Measurements from ENCODE around the gene GRM5.
"Not testable (repeated sequence)": the region's sequence is repeated elsewhere in the genome, so short reads cannot be mapped to it uniquely, and the experiment has no call there.

Gene GRM5

DNA sequence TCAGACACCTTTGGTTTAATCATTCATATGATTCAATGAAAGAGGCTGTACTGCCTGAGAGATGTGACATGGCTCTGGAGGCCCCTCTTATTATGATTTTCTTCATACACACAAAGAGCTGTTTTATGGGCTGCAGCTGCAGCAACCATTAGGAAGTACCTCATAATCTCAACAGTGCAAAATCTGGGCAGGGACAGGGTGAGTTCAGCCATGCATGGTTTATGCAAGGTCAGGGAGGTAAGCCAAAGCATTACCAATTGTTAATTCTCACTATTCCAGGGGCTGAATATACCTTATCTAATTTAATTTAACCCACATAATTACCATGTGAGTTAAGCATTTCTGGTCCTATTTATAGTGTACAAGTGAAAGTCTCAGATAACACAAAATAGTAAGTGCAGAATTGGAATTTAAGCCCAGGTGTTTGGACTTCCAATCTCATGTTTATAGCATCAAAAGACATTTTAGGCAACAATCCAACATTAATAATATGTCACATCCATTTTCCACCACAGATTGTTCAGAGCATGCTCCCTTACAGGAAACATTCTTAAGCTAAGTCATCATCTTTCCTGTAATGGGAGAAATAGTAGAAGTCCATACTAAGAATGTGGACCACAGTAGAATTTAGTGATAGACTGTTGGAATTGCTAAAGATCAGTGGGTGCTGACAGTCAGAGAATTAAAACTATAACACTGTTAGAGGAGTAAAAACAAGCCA lies 45.8 kb downstream of the GRM5 start:
- DNase-seq (ENCODE audit: low spot score); H2AK5ac ChIP-seq (ENCODE audit: low read depth, low read length): not testable (repeated sequence)

DNA sequence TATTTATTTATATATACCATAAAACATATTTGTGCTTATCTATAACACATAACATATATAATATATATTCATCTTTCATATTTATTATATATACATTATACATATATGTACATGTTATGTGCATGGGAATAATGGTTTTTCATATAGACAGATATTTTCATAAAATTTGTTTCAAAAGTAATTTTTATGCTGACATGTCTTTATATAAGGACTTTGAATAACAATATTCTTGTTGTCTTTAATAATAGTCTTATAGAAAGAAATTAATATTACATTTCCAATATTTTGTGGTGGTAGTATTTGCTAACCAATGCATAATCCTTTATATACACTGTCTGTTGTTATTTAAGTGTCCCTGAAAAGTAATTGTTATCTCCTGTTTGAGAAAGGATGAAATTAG lies 49.6 kb downstream of the GRM5 start:
- H3K14ac ChIP-seq (ENCODE audit: low read length), result no peak overlapping the region
- no peak overlapping the region for H4K91ac ChIP-seq (ENCODE audit: low read depth, low read length, poor library complexity)
- no peak overlapping the region for H3K23ac ChIP-seq (ENCODE audit: low read depth, low read length, poor library complexity)
- H3K36me3 ChIP-seq (replicated peaks in 1 of 2; ENCODE audit: control insufficient read depth in 2 of 2, insufficient read depth in 2 of 2, low read length in 2 of 2), result no peaks in the 10 kb centered on the region
- no peak overlapping the region for H2BK5ac ChIP-seq (ENCODE audit: low read length)
- H2AFZ ChIP-seq (ENCODE audit: low read length), result no peak overlapping the region
- H3K27me3 ChIP-seq (ENCODE audit: control insufficient read depth in 3 of 3, insufficient read depth in 3 of 3, low read depth in 1 of 3, low read length in 3 of 3), result no peaks in the 10 kb centered on the region
- no peak overlapping the region for H3K4ac ChIP-seq (ENCODE audit: low read length)
- H2BK120ac ChIP-seq (ENCODE audit: low read depth, low read length), result no peak overlapping the region
- H3K4me3 ChIP-seq (ENCODE audit: low read length in 2 of 2), result no peak overlapping the region
- no peak overlapping the region for H4K8ac ChIP-seq (ENCODE audit: low read depth, low read length)
- H3K4me1 ChIP-seq (ENCODE audit: control insufficient read depth in 2 of 2, insufficient read depth in 1 of 2, low read depth in 1 of 2, low read length in 2 of 2), result no peaks in the 10 kb centered on the region
- H3K27ac ChIP-seq (replicated peaks; ENCODE audit: low read length), result no peak overlapping the region
- H3K9ac ChIP-seq (ENCODE audit: low read depth, low read length, poor library complexity), result no peak overlapping the region
- H3K4me2 ChIP-seq (ENCODE audit: insufficient read depth, low read length, poor library complexity, severe bottlenecking), result no peak overlapping the region
- no peak for DNase-seq (ENCODE audit: low spot score)
- no peak overlapping the region for H2AK5ac ChIP-seq (ENCODE audit: low read depth, low read length)
- H3K18ac ChIP-seq (ENCODE audit: low read length), result no peak overlapping the region
- H2BK12ac ChIP-seq (ENCODE audit: low read length), result no peak overlapping the region
- no peaks in the 10 kb centered on the region for H3K79me1 ChIP-seq (ENCODE audit: low read depth, low read length)
- H2BK15ac ChIP-seq (ENCODE audit: low read length), result no peak overlapping the region
- H3K9me3 ChIP-seq (replicated peaks in 1 of 2; ENCODE audit: control insufficient read depth in 2 of 2, insufficient read depth in 1 of 2, low read depth in 1 of 2, low read length in 2 of 2), result no peaks in the 10 kb centered on the region

More for the DNA sequence above, 45.8 kb downstream of the GRM5 start:
- not testable (repeated sequence) for H2AFZ ChIP-seq (ENCODE audit: low read length); H3K18ac ChIP-seq (ENCODE audit: low read length); H3K79me1 ChIP-seq (ENCODE audit: low read depth, low read length); H3K27me3 ChIP-seq (ENCODE audit: control insufficient read depth in 3 of 3, insufficient read depth in 3 of 3, low read depth in 1 of 3, low read length in 3 of 3); H3K36me3 ChIP-seq (replicated peaks in 1 of 2; ENCODE audit: control insufficient read depth in 2 of 2, insufficient read depth in 2 of 2, low read length in 2 of 2); H3K4me3 ChIP-seq (ENCODE audit: low read length in 2 of 2); H3K27ac ChIP-seq (replicated peaks; ENCODE audit: low read length); H2BK120ac ChIP-seq (ENCODE audit: low read depth, low read length); H3K23ac ChIP-seq (ENCODE audit: low read depth, low read length, poor library complexity); H4K8ac ChIP-seq (ENCODE audit: low read depth, low read length); H4K91ac ChIP-seq (ENCODE audit: low read depth, low read length, poor library complexity); H3K9me3 ChIP-seq (replicated peaks in 1 of 2; ENCODE audit: control insufficient read depth in 2 of 2, insufficient read depth in 1 of 2, low read depth in 1 of 2, low read length in 2 of 2); H2BK15ac ChIP-seq (ENCODE audit: low read length); H3K4ac ChIP-seq (ENCODE audit: low read length); H3K4me1 ChIP-seq (ENCODE audit: control insufficient read depth in 2 of 2, insufficient read depth in 1 of 2, low read depth in 1 of 2, low read length in 2 of 2); H2BK5ac ChIP-seq (ENCODE audit: low read length); H3K9ac ChIP-seq (ENCODE audit: low read depth, low read length, poor library complexity); H3K14ac ChIP-seq (ENCODE audit: low read length); H2BK12ac ChIP-seq (ENCODE audit: low read length); H3K4me2 ChIP-seq (ENCODE audit: insufficient read depth, low read length, poor library complexity, severe bottlenecking)

DNA sequence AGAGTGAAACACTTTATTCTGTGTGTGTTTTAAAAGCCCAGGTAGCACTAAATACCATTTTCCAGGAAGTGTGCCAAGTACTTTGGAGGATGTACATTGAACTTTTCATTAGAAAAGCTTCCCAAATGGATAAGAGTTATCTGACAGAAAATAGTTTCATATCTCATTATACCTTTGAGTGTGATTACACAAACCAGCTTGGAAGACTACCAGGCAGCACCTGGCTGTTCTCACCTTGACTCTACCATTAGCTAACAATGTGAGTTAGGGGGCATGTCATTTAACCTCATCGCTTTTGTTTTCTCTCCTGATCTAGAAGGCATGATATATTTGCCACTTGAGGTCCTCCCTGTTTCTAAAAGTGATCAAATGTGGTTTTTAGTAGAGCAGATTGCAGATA lies 50.2 kb downstream of the GRM5 start:
- no peak overlapping the region for H3K4me3 ChIP-seq (ENCODE audit: low read length in 2 of 2)
- H2AFZ ChIP-seq (ENCODE audit: low read length), result no peak overlapping the region
- no peak overlapping the region for H3K23ac ChIP-seq (ENCODE audit: low read depth, low read length, poor library complexity)
- no peak overlapping the region for H3K27ac ChIP-seq (replicated peaks; ENCODE audit: low read length)
- WGBS, 2 donors (ENCODE audit: extremely low coverage in 2 of 2, insufficient read length in 2 of 2, insufficient replicate concordance in 1 of 2), result no CpG with 5 or more reads among the region's 1 CpG
- no peak for DNase-seq (ENCODE audit: low spot score)
- no peak overlapping the region for H4K8ac ChIP-seq (ENCODE audit: low read depth, low read length)
- H3K9ac ChIP-seq (ENCODE audit: low read depth, low read length, poor library complexity), result no peak overlapping the region
- no peaks in the 10 kb centered on the region for H3K36me3 ChIP-seq (replicated peaks in 1 of 2; ENCODE audit: control insufficient read depth in 2 of 2, insufficient read depth in 2 of 2, low read length in 2 of 2)
- no peak overlapping the region for H2BK15ac ChIP-seq (ENCODE audit: low read length)
- H3K4me2 ChIP-seq (ENCODE audit: insufficient read depth, low read length, poor library complexity, severe bottlenecking), result no peak overlapping the region
- no peak overlapping the region for H2AK5ac ChIP-seq (ENCODE audit: low read depth, low read length)
- H2BK120ac ChIP-seq (ENCODE audit: low read depth, low read length), result no peak overlapping the region
- H3K14ac ChIP-seq (ENCODE audit: low read length), result no peak overlapping the region
- no peaks in the 10 kb centered on the region for H3K27me3 ChIP-seq (ENCODE audit: control insufficient read depth in 3 of 3, insufficient read depth in 3 of 3, low read depth in 1 of 3, low read length in 3 of 3)
- no peaks in the 10 kb centered on the region for H3K9me3 ChIP-seq (replicated peaks in 1 of 2; ENCODE audit: control insufficient read depth in 2 of 2, insufficient read depth in 1 of 2, low read depth in 1 of 2, low read length in 2 of 2)
- H2BK5ac ChIP-seq (ENCODE audit: low read length), result no peak overlapping the region
- H3K4me1 ChIP-seq (ENCODE audit: control insufficient read depth in 2 of 2, insufficient read depth in 1 of 2, low read depth in 1 of 2, low read length in 2 of 2), result no peaks in the 10 kb centered on the region
- H4K91ac ChIP-seq (ENCODE audit: low read depth, low read length, poor library complexity), result no peak overlapping the region
- H3K79me1 ChIP-seq (ENCODE audit: low read depth, low read length), result no peaks in the 10 kb centered on the region
- no peak overlapping the region for H2BK12ac ChIP-seq (ENCODE audit: low read length)
- H3K18ac ChIP-seq (ENCODE audit: low read length), result no peak overlapping the region
- no peak overlapping the region for H3K4ac ChIP-seq (ENCODE audit: low read length)

GRCh38 chr11:89000852-89001251 lies 64.9 kb downstream of the GRM5 start:
- DNase-seq (ENCODE audit: low spot score); H3K36me3 ChIP-seq (replicated peaks in 1 of 2; ENCODE audit: control insufficient read depth in 2 of 2, insufficient read depth in 2 of 2, low read length in 2 of 2); H3K23ac ChIP-seq (ENCODE audit: low read depth, low read length, poor library complexity); H2BK120ac ChIP-seq (ENCODE audit: low read depth, low read length); H3K9me3 ChIP-seq (replicated peaks in 1 of 2; ENCODE audit: control insufficient read depth in 2 of 2, insufficient read depth in 1 of 2, low read depth in 1 of 2, low read length in 2 of 2); H2AK5ac ChIP-seq (ENCODE audit: low read depth, low read length); H3K27me3 ChIP-seq (ENCODE audit: control insufficient read depth in 3 of 3, insufficient read depth in 3 of 3, low read depth in 1 of 3, low read length in 3 of 3); H3K14ac ChIP-seq (ENCODE audit: low read length); H3K79me1 ChIP-seq (ENCODE audit: low read depth, low read length); H2AFZ ChIP-seq (ENCODE audit: low read length); H4K91ac ChIP-seq (ENCODE audit: low read depth, low read length, poor library complexity); H3K4ac ChIP-seq (ENCODE audit: low read length); H3K27ac ChIP-seq (replicated peaks; ENCODE audit: low read length); H3K18ac ChIP-seq (ENCODE audit: low read length); H3K4me3 ChIP-seq (ENCODE audit: low read length in 2 of 2); H4K8ac ChIP-seq (ENCODE audit: low read depth, low read length); H3K4me2 ChIP-seq (ENCODE audit: insufficient read depth, low read length, poor library complexity, severe bottlenecking); H2BK12ac ChIP-seq (ENCODE audit: low read length); H2BK15ac ChIP-seq (ENCODE audit: low read length); H3K4me1 ChIP-seq (ENCODE audit: control insufficient read depth in 2 of 2, insufficient read depth in 1 of 2, low read depth in 1 of 2, low read length in 2 of 2); H3K9ac ChIP-seq (ENCODE audit: low read depth, low read length, poor library complexity); H2BK5ac ChIP-seq (ENCODE audit: low read length): not testable (repeated sequence)

Measured in neuronal stem cell (in vitro differentiated cells).